Measurements from ENCODE around the gene GAS1. TPM values are rescaled to one million over a fixed set of nuclear protein-coding genes. Genes with fewer than 3 reads are reported as not detected.

Gene GAS1
- total and polyA plus RNA-seq, 2 donors (not counting 1 experiment from before 2014, with no cell fraction given): 0.06 to 0.39 TPM

- Histone ChIP-seq H3K4me1 (ENCODE audit: control insufficient read depth in 2 of 2, insufficient read depth in 2 of 2, low read length in 2 of 2) (no peaks in the 10 kb centered on the region), H3K4me2 (replicated peaks; ENCODE audit: low read depth, low read length, poor library complexity, severe bottlenecking) (no peak overlapping the region), H3K27me3 (replicated peaks in 1 of 4; ENCODE audit: control extremely low read depth in 1 of 4, control insufficient read depth in 3 of 4, insufficient read depth in 4 of 4, low read length in 3 of 4) (peaks cover 0 to 6% (median 0%) of the 10 kb centered on the region in 4 experiments), H3K9ac (ENCODE audit: low read length) (no peak overlapping the region), H3K9me3 (ENCODE audit: control extremely low read depth in 1 of 3, control insufficient read depth in 2 of 3, insufficient read depth in 1 of 3, low read length in 2 of 3) (peaks cover 0 to 14% (median 0%) of the 10 kb centered on the region in 3 donors), H3K4me3 (ENCODE audit: control extremely low read depth in 1 of 5, extremely low read depth in 1 of 5, insufficient read depth in 1 of 5, low read depth in 2 of 5, low read length in 4 of 5) (no peak overlapping the region), H3K79me2 (ENCODE audit: control insufficient read depth, insufficient read depth, low read length) (no peaks in the 10 kb centered on the region), H3K36me3 (replicated peaks in 1 of 2; ENCODE audit: control extremely low read depth in 1 of 2, control insufficient read depth in 1 of 2, extremely low read depth in 1 of 2, insufficient read depth in 2 of 2, low read length in 1 of 2) (no peaks in the 10 kb centered on the region), H3K27ac (ENCODE audit: low read length in 2 of 2) (no peak overlapping the region), H4K20me1 (ENCODE audit: control insufficient read depth, insufficient read depth, low read length, poor library complexity, severe bottlenecking) (no peaks in the 10 kb centered on the region), H2AFZ (ENCODE audit: insufficient read depth, low read depth, low read length, poor library complexity, severe bottlenecking) (no peak overlapping the region)
- Mint-ChIP-seq H3K27ac (no peak overlapping the region), H3K4me1 (no peaks in the 10 kb centered on the region), H3K27me3 (peaks cover 33% of the 10 kb centered on the region), H3K9me3 (ENCODE audit: insufficient read depth) (peaks cover 2% of the 10 kb centered on the region), H3K4me3 (no peak overlapping the region)
- TF ChIP-seq EZH2 (IDR thresholded peaks at IDR 0.05; ENCODE audit: borderline replicate concordance, insufficient read depth, low read depth, low read length, poor library complexity, severe bottlenecking): no peak
- no peak for TF ChIP-seq CTCF (IDR thresholded peaks at IDR 0.05)
- no peak for ATAC-seq (ENCODE audit: low read depth)
- DNase-seq: no peak
- intact Hi-C loops (cut with micrococcal nuclease): no loop called here
- 100% methylated on average over 1 of the region's 1 CpG for WGBS (ENCODE audit: insufficient coverage)
- CTCF ChIA-PET: no interaction called here
- POLR2A ChIA-PET: no interaction called here
Measured at GRCh38 chr9:86907346-86907745, 40.0 kb downstream of the GAS1 start.

GRCh38 chr9:86903734-86904085 is 43.6 kb downstream of the GAS1 start:
- no peak overlapping the region for H3K9ac ChIP-seq (ENCODE audit: low read length)
- TF ChIP-seq EZH2 (IDR thresholded peaks at IDR 0.05; ENCODE audit: borderline replicate concordance, insufficient read depth, low read depth, low read length, poor library complexity, severe bottlenecking): no peak
- TF ChIP-seq CTCF (IDR thresholded peaks at IDR 0.05): no peak
- H3K79me2 ChIP-seq (ENCODE audit: control insufficient read depth, insufficient read depth, low read length): no peaks in the 10 kb centered on the region
- intact Hi-C loops (cut with micrococcal nuclease): no loop called here
- H3K27ac ChIP-seq (ENCODE audit: low read length in 2 of 2): no peak overlapping the region
- H3K27me3 ChIP-seq (replicated peaks in 1 of 4; ENCODE audit: control extremely low read depth in 1 of 4, control insufficient read depth in 3 of 4, insufficient read depth in 4 of 4, low read length in 3 of 4): peaks cover 0 to 10% (median 0%) of the 10 kb centered on the region in 4 experiments
- CTCF ChIA-PET: no interaction called here
- no peaks in the 10 kb centered on the region for H4K20me1 ChIP-seq (ENCODE audit: control insufficient read depth, insufficient read depth, low read length, poor library complexity, severe bottlenecking)
- DNase-seq (no peak), ATAC-seq (ENCODE audit: low read depth) (no peak)
- POLR2A ChIA-PET: no interaction called here
- no peaks in the 10 kb centered on the region for H3K4me1 Mint-ChIP-seq
- H3K27ac Mint-ChIP-seq: no peak overlapping the region
- H3K4me2 ChIP-seq (replicated peaks; ENCODE audit: low read depth, low read length, poor library complexity, severe bottlenecking): no peak overlapping the region
- H3K9me3 ChIP-seq (ENCODE audit: control extremely low read depth in 1 of 3, control insufficient read depth in 2 of 3, insufficient read depth in 1 of 3, low read length in 2 of 3): peaks cover 0 to 9% (median 0%) of the 10 kb centered on the region in 3 donors
- no peaks in the 10 kb centered on the region for H3K4me1 ChIP-seq (ENCODE audit: control insufficient read depth in 2 of 2, insufficient read depth in 2 of 2, low read length in 2 of 2)
- no peak overlapping the region for H3K4me3 Mint-ChIP-seq
- WGBS (ENCODE audit: insufficient coverage): 60% methylated on average over 1 of the region's 2 CpGs
- no peaks in the 10 kb centered on the region for H3K36me3 ChIP-seq (replicated peaks in 1 of 2; ENCODE audit: control extremely low read depth in 1 of 2, control insufficient read depth in 1 of 2, extremely low read depth in 1 of 2, insufficient read depth in 2 of 2, low read length in 1 of 2)
- peaks cover 2% of the 10 kb centered on the region for H3K9me3 Mint-ChIP-seq (ENCODE audit: insufficient read depth)
- H3K4me3 ChIP-seq (ENCODE audit: control extremely low read depth in 1 of 5, extremely low read depth in 1 of 5, insufficient read depth in 1 of 5, low read depth in 2 of 5, low read length in 4 of 5): no peak overlapping the region
- peaks cover 35% of the 10 kb centered on the region for H3K27me3 Mint-ChIP-seq
- no peak overlapping the region for H2AFZ ChIP-seq (ENCODE audit: insufficient read depth, low read depth, low read length, poor library complexity, severe bottlenecking)

Measured in B cell (primary cell).